Astrocyte of the cerebellum (primary cell): ENCODE data around the gene TM9SF2.

ENCODE experiments used
- DNase-seq: peaks from one replicate; pipeline ENCODE4 v3.0.0-alpha.2; 2011; ENCODE audit warnings: low read depth
- H3K4me3 ChIP-seq: 2 replicates; pipeline ENCODE4 v1.5.1; 2011; ENCODE audit warnings: mild to moderate bottlenecking, low read depth, low read length, moderate library complexity
- CTCF ChIP-seq: IDR thresholded peaks from 2 replicates; pipeline ENCODE4 v1.5.1; 2012; ENCODE audit warnings: low read length, low read depth, moderate library complexity, mild to moderate bottlenecking; ENCODE audit errors: missing control alignments
- in situ Hi-C: cut with HindIII; loops from 2 replicates; pipeline ENCODE4 v1.10.0; 2017; ENCODE audit warnings: low sequenced_read_pairs

Gene TM9SF2

GRCh38 chr13:99495466-99496183 lies 5.6 kb upstream of the TM9SF2 start:
- no peak overlapping the region for H3K4me3 ChIP-seq
- DNase-seq = no peak
- no peak for TF ChIP-seq CTCF
- in situ Hi-C loops = no loop called here

DNA sequence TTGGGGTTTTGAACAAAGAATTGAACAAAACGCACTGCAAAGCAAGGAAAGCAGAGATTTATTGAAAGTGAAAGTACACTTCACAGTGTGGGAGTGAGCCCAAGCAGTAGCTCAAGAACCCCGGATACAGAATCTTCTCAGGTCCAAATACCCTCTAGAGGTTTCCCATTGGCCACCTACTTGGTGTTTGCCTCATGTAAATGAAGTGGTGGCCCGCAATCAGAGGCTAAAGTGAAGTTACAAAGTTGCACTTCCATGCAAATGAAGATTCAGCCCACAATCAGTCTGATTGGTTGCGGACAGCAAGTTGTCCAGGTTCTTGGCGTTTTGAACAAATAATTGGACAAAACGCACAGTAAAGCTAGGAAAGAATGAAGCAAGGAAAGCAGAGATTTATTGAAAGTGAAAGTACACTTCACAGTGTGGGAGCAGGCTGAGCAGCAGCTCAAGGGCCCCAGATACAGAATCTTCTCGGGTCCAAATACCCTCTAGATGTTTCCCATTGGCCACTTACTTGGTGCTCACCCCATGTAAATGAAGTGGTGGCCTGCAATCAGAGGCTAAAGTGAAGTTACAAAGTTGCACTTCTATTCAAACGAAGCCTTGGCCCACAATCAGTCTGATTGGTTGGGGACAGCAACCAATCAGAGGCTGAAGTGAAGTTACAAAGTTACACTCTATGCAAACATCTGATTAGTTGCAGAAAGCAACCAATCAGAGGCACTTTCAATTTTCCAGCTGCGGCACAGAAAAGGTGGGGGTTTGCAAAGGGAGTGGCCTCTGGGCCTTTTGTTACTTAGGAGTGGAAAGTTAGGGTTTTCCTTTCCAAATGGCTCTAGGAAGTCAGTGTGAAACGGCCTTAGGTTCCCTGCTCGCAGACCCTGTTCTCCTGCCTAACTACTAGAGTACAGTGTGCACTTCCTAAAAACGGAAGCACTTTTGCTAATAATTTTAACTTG lies 4.8 kb upstream of the TM9SF2 start:
- H3K4me3 ChIP-seq = no peak overlapping the region
- in situ Hi-C loops = no loop called here
- DNase-seq = no peak
- no peak for TF ChIP-seq CTCF

DNA sequence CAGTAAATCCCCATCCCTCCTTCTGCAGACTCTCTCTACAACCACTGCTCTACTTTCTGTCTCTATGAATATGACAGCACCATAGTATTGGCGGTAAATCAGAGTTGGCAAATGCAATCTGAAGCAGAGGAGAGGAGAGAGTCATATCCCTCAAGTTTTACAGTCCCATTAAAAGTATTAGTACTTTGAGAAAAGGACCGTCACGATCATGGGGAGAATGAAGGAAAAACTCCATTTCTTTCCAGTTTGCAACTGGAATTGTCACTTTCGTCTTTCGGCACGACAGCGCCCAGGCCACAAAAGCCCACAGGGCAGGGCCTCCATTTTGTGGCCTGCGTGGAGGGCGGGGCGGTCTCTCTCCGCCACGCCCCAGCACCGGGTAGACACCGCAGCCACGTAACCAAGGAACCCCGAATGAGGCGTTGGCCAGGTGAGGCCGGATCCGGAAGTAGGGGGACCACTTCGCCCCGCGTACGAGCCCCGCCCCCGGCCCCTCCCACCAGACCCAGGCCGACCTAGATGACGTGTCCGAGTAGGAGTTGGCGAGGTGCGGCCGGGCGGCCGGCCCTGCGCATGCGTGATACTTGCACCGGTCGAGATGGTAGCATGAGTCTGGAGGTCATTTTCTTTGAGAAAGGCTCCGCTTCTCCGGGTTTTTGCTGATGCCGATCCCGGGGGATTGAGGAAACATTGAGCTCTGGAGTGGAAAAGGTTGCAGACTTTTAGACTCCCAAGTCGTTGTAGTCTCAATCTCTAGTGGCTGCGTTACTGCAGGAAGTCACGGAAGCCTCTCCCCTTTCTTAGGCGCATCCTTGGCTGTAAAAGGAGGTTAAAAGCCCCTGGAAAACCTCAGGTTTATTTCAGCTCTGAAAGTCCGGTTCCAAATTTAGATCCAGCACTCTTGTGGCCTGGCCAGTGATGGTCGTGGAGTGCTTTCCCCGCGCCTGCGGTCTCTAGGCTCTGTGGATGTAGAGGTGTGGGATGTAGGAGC lies 2.8 kb upstream of the TM9SF2 start:
- in situ Hi-C loops = no loop called here
- DNase-seq = peak; percentile 94
- no peak for TF ChIP-seq CTCF
- peak overlapping the region; percentile 46 for H3K4me3 ChIP-seq

GRCh38 chr13:99500839-99501183 lies 461 bp upstream of the TM9SF2 start:
- no peak for TF ChIP-seq CTCF
- DNase-seq = no peak
- H3K4me3 ChIP-seq = peak overlapping the region; percentile 97
- in situ Hi-C loops = no loop called here

DNA sequence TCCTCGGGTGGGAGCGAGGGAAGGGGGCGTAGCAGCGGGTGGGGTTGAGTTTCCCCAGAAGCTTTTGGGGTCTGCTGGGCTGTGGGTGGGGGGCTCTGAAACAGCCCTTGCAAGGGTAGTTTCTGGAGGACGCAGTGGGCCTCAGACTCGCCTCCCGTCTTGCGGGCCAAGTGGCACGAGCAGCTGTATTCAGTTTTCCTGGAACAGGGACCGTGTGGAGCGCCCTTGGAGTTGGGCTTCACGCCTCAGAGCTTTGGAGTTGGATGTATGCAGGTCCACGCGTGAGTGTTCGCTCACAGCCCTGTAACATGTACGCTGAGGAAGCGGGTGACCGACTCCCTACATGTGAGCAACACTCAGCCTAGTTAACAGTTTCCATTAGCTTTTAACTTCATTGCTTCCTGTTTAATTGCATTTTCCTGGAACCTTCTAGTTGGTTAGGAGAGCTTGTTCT lies 603 bp downstream of the TM9SF2 start:
- in situ Hi-C loops = no loop called here
- H3K4me3 ChIP-seq = peak overlapping the region; percentile 97
- DNase-seq = no peak
- no peak for TF ChIP-seq CTCF

GRCh38 chr13:99505814-99506269 lies 4.6 kb downstream of the TM9SF2 start:
- no peak for TF ChIP-seq CTCF
- DNase-seq = no peak
- in situ Hi-C loops = no loop called here
- no peak overlapping the region for H3K4me3 ChIP-seq
